PFSK-1 (cell line): Measurements from ENCODE around the gene STPG2.

Experiments
- FOXP2 ChIP-seq: optimal IDR thresholded peaks from 2 replicates; pipeline ENCODE3; 2011; ENCODE audit warnings: borderline replicate concordance, control low read depth, inconsistent platforms; ENCODE audit not compliant: insufficient read depth; ENCODE audit errors: extremely low read length, extremely low read depth
- POLR2AphosphoS5 ChIP-seq: IDR thresholded peaks from 2 replicates; pipeline ENCODE4 v1.6.1; 2012; ENCODE audit warnings: low read depth, mild to moderate bottlenecking, control low read depth, low read length, moderate library complexity
- REST ChIP-seq, 2 experiments: IDR thresholded peaks; 2 replicates each; pipeline versions ENCODE4 v1.6.1 to v1.8.0; 2011 to 2012; ENCODE audit warnings: low read depth in 2 of 2, low read length in 2 of 2, control low read depth in 1 of 2, inconsistent platforms in 1 of 2, mild to moderate bottlenecking in 1 of 2, moderate library complexity in 1 of 2; ENCODE audit not compliant: insufficient read depth in 1 of 2
- SIN3A ChIP-seq: IDR thresholded peaks from 2 replicates; pipeline ENCODE4 v1.6.1; 2012; ENCODE audit warnings: mild to moderate bottlenecking, low read length, moderate library complexity, borderline replicate concordance; ENCODE audit not compliant: insufficient read depth
- TAF1 ChIP-seq: IDR thresholded peaks from 2 replicates; pipeline ENCODE4 v1.6.1; 2012; ENCODE audit warnings: low read length, control low read depth, borderline replicate concordance; ENCODE audit not compliant: insufficient read depth

STPG2 gene

GRCh38 chr4:98000940-98001339, 142.3 kb downstream of the STPG2 start:
- TF ChIP-seq SIN3A (no peak), POLR2AphosphoS5 (no peak), FOXP2 (no peak), TAF1 (no peak), REST (IDR thresholded peaks at IDR 0.05; ENCODE audit: insufficient read depth in 1 of 2, low read depth in 2 of 2, low read length in 2 of 2) (no peak)

DNA sequence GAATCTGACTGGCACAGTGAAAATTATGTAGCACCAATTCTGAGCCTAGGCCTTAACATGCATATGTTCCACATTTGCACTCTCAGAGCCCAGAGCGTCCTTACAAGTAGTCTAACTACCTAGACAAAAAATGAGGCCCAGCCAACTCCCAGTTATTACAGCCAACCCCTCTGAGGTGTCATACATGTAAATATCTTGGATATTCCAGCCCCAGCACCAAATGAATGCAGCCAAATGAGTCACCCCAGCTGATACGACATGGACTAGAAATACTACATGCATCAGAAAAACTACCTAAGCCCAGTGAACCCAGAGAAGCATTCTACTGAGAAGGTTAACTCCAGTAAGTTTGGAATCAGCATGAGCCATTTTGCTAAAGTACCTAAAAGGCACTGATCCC, 145.1 kb downstream of the STPG2 start:
- TF ChIP-seq SIN3A = no peak
- TF ChIP-seq TAF1 = no peak
- TF ChIP-seq REST (IDR thresholded peaks at IDR 0.05; ENCODE audit: insufficient read depth in 1 of 2, low read depth in 2 of 2, low read length in 2 of 2) = no peak
- TF ChIP-seq POLR2AphosphoS5 = no peak
- no peak for TF ChIP-seq FOXP2

DNA sequence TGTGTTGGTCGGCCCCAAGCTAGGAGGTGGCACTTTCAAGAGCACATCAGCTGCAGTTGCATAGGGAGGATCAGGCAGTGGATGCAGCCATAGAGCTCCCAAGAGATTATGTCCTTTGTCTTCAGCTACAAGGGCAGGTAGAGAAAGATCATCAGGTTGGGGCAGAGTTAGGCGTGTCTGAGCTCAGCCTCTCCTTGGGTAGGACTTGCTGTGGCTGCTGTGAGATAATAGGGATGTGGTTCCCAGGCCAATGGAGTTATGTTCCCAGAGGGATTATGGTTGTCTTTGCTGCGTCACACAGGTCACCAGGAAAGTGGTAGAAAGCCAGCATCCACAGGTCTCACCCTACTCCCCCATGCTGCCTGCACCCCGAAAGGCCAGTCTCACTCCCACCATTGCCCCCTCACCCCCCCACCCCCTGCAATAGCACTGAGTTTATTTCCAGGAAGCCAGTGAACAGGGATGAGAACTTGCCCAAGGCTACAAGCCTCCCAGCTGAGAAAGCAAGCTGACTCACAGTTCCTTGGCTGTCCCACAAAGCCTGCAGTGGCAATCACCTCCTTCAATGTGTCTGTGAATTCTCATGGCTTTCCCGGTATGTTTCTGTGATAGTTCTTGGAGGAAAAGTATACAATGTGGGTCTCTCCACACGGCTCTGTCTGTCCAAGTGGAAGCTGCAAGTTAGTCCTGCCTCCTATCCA, 148.4 kb downstream of the STPG2 start:
- TF ChIP-seq FOXP2 (no peak), SIN3A (no peak), POLR2AphosphoS5 (no peak), REST (IDR thresholded peaks at IDR 0.05; ENCODE audit: insufficient read depth in 1 of 2, low read depth in 2 of 2, low read length in 2 of 2) (no peak), TAF1 (no peak)

GRCh38 chr4:97990409-97990808, 152.9 kb downstream of the STPG2 start:
- TF ChIP-seq SIN3A (no peak), FOXP2 (no peak), REST (IDR thresholded peaks at IDR 0.05; ENCODE audit: insufficient read depth in 1 of 2, low read depth in 2 of 2, low read length in 2 of 2) (no peak), TAF1 (no peak)

GRCh38 chr4:97987019-97987648, 156.1 kb downstream of the STPG2 start:
- TF ChIP-seq POLR2AphosphoS5 = no peak
- no peak for TF ChIP-seq TAF1
- no peak for TF ChIP-seq SIN3A
- TF ChIP-seq FOXP2 = no peak
- no peak for TF ChIP-seq REST (IDR thresholded peaks at IDR 0.05; ENCODE audit: insufficient read depth in 1 of 2, low read depth in 2 of 2, low read length in 2 of 2)
